Measurements from ENCODE around the gene PIK3C2G.

GRCh38 chr12:18521461-18521860 lies 260.1 kb downstream of the PIK3C2G start:
- TF ChIP-seq POLR2A (IDR thresholded peaks at IDR 0.05) (no peak), EP300 (IDR thresholded peaks at IDR 0.05) (no peak)
- TF ChIP-seq, protein P1, sequence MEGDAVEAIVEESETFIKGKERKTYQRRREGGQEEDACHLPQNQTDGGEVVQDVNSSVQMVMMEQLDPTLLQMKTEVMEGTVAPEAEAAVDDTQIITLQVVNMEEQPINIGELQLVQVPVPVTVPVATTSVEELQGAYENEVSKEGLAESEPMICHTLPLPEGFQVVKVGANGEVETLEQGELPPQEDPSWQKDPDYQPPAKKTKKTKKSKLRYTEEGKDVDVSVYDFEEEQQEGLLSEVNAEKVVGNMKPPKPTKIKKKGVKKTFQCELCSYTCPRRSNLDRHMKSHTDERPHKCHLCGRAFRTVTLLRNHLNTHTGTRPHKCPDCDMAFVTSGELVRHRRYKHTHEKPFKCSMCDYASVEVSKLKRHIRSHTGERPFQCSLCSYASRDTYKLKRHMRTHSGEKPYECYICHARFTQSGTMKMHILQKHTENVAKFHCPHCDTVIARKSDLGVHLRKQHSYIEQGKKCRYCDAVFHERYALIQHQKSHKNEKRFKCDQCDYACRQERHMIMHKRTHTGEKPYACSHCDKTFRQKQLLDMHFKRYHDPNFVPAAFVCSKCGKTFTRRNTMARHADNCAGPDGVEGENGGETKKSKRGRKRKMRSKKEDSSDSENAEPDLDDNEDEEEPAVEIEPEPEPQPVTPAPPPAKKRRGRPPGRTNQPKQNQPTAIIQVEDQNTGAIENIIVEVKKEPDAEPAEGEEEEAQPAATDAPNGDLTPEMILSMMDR (IDR thresholded peaks at IDR 0.05): no peak

Data from tibial nerve (tissue), 4 donors.